Panc1 (cell line): Measurements from ENCODE around the gene CWF19L2. TPM values are rescaled to one million over a fixed set of nuclear protein-coding genes. Genes with fewer than 3 reads are reported as not detected.
"Not testable (repeated sequence)": the region's sequence is repeated elsewhere in the genome, so short reads cannot be mapped to it uniquely, and the experiment has no call there.

Experiments
- ATAC-seq: fragments of 200-7000 bp; cut with Tn5 transposase; 2 replicates; pipeline ENCODE4 v1.9.1; 2020; ENCODE audit warnings: mild to moderate bottlenecking, moderate library complexity
- BruUV-seq: library from RNA; stranded (reverse); fragments of 400-500 nt; replicated peaks from 2 replicates; lab custom pipeline; 2021; lab: Mats Ljungman, UMichigan
- CTCF ChIA-PET: fragments of 300-600 bp; sonication (Branson Sonifier 250); formaldehyde crosslinking; loops from one replicate; lab custom pipeline; 2022; ENCODE audit warnings: antibody characterized with exemption; lab: Charles Lee
- POLR2A ChIA-PET: fragments of 300-600 bp; sonication (Branson Sonifier 250); formaldehyde crosslinking; loops from one replicate; lab custom pipeline; 2022; ENCODE audit warnings: antibody characterized with exemption; lab: Charles Lee
- DNase-seq: peaks from one replicate; pipeline ENCODE4 v3.0.0-alpha.2; 2010; ENCODE audit warnings: low read depth, low spot score
- H3K27ac ChIP-seq: 2 replicates; pipeline ENCODE4 v1.5.1; 2011; ENCODE audit warnings: mild to moderate bottlenecking, low read length, inconsistent platforms
- H3K27me3 ChIP-seq: fragments of 200-500 bp; sonication (Bioruptor generic); 2 replicates; pipeline ENCODE4 v1.6.0; 2014; ENCODE audit warnings: low read length, inconsistent platforms; ENCODE audit not compliant: control insufficient read depth, insufficient read depth
- H3K36me3 ChIP-seq: fragments of 200-500 bp; sonication (Bioruptor generic); 2 replicates; pipeline ENCODE4 v1.5.1; 2014; ENCODE audit warnings: inconsistent platforms, mild to moderate bottlenecking, low read length, moderate library complexity; ENCODE audit not compliant: control insufficient read depth, insufficient read depth
- H3K4me1 ChIP-seq: 2 replicates; pipeline ENCODE4 v1.5.1; 2011; ENCODE audit warnings: inconsistent platforms, mild to moderate bottlenecking, low read length, moderate library complexity; ENCODE audit not compliant: control insufficient read depth, insufficient read depth
- H3K4me3 ChIP-seq, 2 experiments: 2 replicates each; pipeline ENCODE4 v1.5.1; 2011 to 2012; ENCODE audit warnings: low read depth in 2 of 2, low read length in 2 of 2, mild to moderate bottlenecking in 2 of 2, inconsistent platforms in 1 of 2, moderate library complexity in 1 of 2
- H3K9me3 ChIP-seq: fragments of 200-500 bp; sonication (Bioruptor generic); 2 replicates; pipeline ENCODE4 v1.5.1; 2014; ENCODE audit warnings: low read depth, mild to moderate bottlenecking, inconsistent platforms, low read length, moderate library complexity; ENCODE audit not compliant: control insufficient read depth, insufficient read depth
- POLR2AphosphoS5 ChIP-seq: IDR thresholded peaks from 2 replicates; pipeline ENCODE4 v1.6.1; 2012; ENCODE audit warnings: mild to moderate bottlenecking, low read depth, low read length, moderate library complexity
- SIN3A ChIP-seq: IDR thresholded peaks from 2 replicates; pipeline ENCODE4 v1.6.1; 2012; ENCODE audit warnings: low read depth, mild to moderate bottlenecking, low read length, moderate library complexity, borderline replicate concordance; ENCODE audit not compliant: insufficient read depth
- TCF7L2 ChIP-seq: IDR thresholded peaks from 2 replicates; pipeline ENCODE4 v1.6.1; 2011; ENCODE audit warnings: mild to moderate bottlenecking, low read depth, low read length, inconsistent platforms
- in situ Hi-C: cut with HindIII; loops from 2 replicates; pipeline ENCODE4 v1.10.0; 2016; ENCODE audit warnings: low sequenced_read_pairs, low pct_unique_long_range_greater_than_20kb
- intact Hi-C: fragments of 100-400 bp; cut with micrococcal nuclease; formaldehyde crosslinking; loops from one replicate; pipeline ENCODE4 v1.10.0; 2022; ENCODE audit not compliant: unreplicated experiment
- total RNA-seq: library from RNA; stranded (reverse); gene quantifications from one replicate; pipeline ENCODE4 v1.2.1, GENCODE V29; 2021; ENCODE audit not compliant: unreplicated experiment
- TF ChIP-seq, protein P1 (sequence below): fragments of 450-650 bp; IDR thresholded peaks from 2 replicates; pipeline ENCODE4 v1.5.1; 2017; ENCODE audit warnings: mild to moderate bottlenecking
- TF ChIP-seq, protein P2 (sequence below), 2 experiments: IDR thresholded peaks; 2 replicates each; pipeline ENCODE4 v1.6.1; 2011 to 2012; ENCODE audit warnings: low read depth in 2 of 2, control low read depth in 1 of 2, low read length in 1 of 2, mild to moderate bottlenecking in 1 of 2, moderate library complexity in 1 of 2; ENCODE audit not compliant: insufficient read depth in 1 of 2

CWF19L2 gene
- total RNA-seq, 1 experiment from 2014 or later, result 11.1 TPM

GRCh38 chr11:107405260-107405659, 52.4 kb downstream of the CWF19L2 start:
- H3K36me3 ChIP-seq, result no peaks in the 10 kb centered on the region
- CTCF ChIA-PET, result no interaction called here
- POLR2A ChIA-PET, result no interaction called here
- TF ChIP-seq TCF7L2, result no peak
- TF ChIP-seq, protein P1, sequence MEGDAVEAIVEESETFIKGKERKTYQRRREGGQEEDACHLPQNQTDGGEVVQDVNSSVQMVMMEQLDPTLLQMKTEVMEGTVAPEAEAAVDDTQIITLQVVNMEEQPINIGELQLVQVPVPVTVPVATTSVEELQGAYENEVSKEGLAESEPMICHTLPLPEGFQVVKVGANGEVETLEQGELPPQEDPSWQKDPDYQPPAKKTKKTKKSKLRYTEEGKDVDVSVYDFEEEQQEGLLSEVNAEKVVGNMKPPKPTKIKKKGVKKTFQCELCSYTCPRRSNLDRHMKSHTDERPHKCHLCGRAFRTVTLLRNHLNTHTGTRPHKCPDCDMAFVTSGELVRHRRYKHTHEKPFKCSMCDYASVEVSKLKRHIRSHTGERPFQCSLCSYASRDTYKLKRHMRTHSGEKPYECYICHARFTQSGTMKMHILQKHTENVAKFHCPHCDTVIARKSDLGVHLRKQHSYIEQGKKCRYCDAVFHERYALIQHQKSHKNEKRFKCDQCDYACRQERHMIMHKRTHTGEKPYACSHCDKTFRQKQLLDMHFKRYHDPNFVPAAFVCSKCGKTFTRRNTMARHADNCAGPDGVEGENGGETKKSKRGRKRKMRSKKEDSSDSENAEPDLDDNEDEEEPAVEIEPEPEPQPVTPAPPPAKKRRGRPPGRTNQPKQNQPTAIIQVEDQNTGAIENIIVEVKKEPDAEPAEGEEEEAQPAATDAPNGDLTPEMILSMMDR, result no peak
- no peak overlapping the region for H3K27ac ChIP-seq
- no peak for ATAC-seq
- no peaks in the 10 kb centered on the region for H3K4me1 ChIP-seq
- no peaks in the 10 kb centered on the region for H3K9me3 ChIP-seq
- in situ Hi-C loops (no loop called here), intact Hi-C loops (no loop called here)
- H3K4me3 ChIP-seq, result no peak overlapping the region
- BruUV-seq, result no TSS peak
- no peaks in the 10 kb centered on the region for H3K27me3 ChIP-seq
- DNase-seq, result no peak

- CTCF ChIA-PET, DNase-seq, BruUV-seq, in situ Hi-C loops, H3K27ac ChIP-seq, H3K27me3 ChIP-seq, ATAC-seq, H3K4me1 ChIP-seq, H3K36me3 ChIP-seq, H3K9me3 ChIP-seq, H3K4me3 ChIP-seq, intact Hi-C loops: not testable (repeated sequence)
- POLR2A ChIA-PET, result interaction anchor here (0.6 kb wide), 1 partner anchor 199 kb away, joined by 4 read pairs; no protein-coding TSS in a partner anchor
Observed at GRCh38 chr11:107401131-107401530, 56.5 kb downstream of the CWF19L2 start.

GRCh38 chr11:107397357-107397756, 60.3 kb downstream of the CWF19L2 start:
- ChIA-PET CTCF (no interaction called here), POLR2A (no interaction called here)
- Histone ChIP-seq H3K27ac (no peak overlapping the region), H3K4me1 (no peaks in the 10 kb centered on the region), H3K27me3 (no peaks in the 10 kb centered on the region), H3K9me3 (no peaks in the 10 kb centered on the region), H3K36me3 (no peaks in the 10 kb centered on the region), H3K4me3 (no peak overlapping the region)
- ATAC-seq (no peak), DNase-seq (no peak)
- in situ Hi-C loops (no loop called here), intact Hi-C loops (no loop called here)
- no TSS peak for BruUV-seq
- TF ChIP-seq, protein P1, result no peak
- no peak for TF ChIP-seq TCF7L2
- TF ChIP-seq SIN3A, result no peak
- TF ChIP-seq POLR2AphosphoS5, result no peak
- TF ChIP-seq, protein P2, sequence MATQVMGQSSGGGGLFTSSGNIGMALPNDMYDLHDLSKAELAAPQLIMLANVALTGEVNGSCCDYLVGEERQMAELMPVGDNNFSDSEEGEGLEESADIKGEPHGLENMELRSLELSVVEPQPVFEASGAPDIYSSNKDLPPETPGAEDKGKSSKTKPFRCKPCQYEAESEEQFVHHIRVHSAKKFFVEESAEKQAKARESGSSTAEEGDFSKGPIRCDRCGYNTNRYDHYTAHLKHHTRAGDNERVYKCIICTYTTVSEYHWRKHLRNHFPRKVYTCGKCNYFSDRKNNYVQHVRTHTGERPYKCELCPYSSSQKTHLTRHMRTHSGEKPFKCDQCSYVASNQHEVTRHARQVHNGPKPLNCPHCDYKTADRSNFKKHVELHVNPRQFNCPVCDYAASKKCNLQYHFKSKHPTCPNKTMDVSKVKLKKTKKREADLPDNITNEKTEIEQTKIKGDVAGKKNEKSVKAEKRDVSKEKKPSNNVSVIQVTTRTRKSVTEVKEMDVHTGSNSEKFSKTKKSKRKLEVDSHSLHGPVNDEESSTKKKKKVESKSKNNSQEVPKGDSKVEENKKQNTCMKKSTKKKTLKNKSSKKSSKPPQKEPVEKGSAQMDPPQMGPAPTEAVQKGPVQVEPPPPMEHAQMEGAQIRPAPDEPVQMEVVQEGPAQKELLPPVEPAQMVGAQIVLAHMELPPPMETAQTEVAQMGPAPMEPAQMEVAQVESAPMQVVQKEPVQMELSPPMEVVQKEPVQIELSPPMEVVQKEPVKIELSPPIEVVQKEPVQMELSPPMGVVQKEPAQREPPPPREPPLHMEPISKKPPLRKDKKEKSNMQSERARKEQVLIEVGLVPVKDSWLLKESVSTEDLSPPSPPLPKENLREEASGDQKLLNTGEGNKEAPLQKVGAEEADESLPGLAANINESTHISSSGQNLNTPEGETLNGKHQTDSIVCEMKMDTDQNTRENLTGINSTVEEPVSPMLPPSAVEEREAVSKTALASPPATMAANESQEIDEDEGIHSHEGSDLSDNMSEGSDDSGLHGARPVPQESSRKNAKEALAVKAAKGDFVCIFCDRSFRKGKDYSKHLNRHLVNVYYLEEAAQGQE (IDR thresholded peaks at IDR 0.05; ENCODE audit: insufficient read depth in 1 of 2, low read depth in 2 of 2, low read length in 1 of 2), result no peak
